H1 (cell line): ENCODE measurements around the gene NDUFB11. TPM values are rescaled to one million over a fixed set of nuclear protein-coding genes. Genes with fewer than 3 reads are reported as not detected.

ENCODE experiments used
- CTCF ChIA-PET: fragments of 300-600 bp; sonication (Branson Sonifier 250); formaldehyde crosslinking; loops from one replicate; lab custom pipeline; 2021; ENCODE audit not compliant: partially characterized antibody; lab: Charles Lee
- POLR2A ChIA-PET: fragments of 300-600 bp; sonication (Branson Sonifier 250); formaldehyde crosslinking; loops from one replicate; lab custom pipeline; 2021; ENCODE audit warnings: inconsistent platforms; ENCODE audit not compliant: partially characterized antibody; lab: Charles Lee
- DNase-seq, 2 experiments: peaks; one replicate each; pipeline versions ENCODE4 v3.0.0 to v3.0.0-alpha.2; 2010 to 2022; ENCODE audit warnings: low spot score in 2 of 2, low read depth in 1 of 2, mixed read lengths in 1 of 2
- FAIRE-seq: peaks from 2 replicates; lab custom pipeline; 2011; peaks lifted over from hg19 to GRCh38; lab: Jason Lieb, UNC
- H2AFZ ChIP-seq: 2 replicates; pipeline ENCODE4 v1.8.1; 2012; ENCODE audit warnings: low read length, inconsistent platforms
- H2AK5ac ChIP-seq: 2 replicates; pipeline ENCODE4 v1.6.1; 2013; ENCODE audit warnings: low read depth, low read length
- H2BK120ac ChIP-seq: replicated peaks from 2 replicates; pipeline ENCODE3; 2013; ENCODE audit warnings: low read depth, low read length, inconsistent platforms
- H2BK12ac ChIP-seq: 2 replicates; pipeline ENCODE4 v1.6.1; 2013; ENCODE audit warnings: low read depth, low read length
- H2BK15ac ChIP-seq: 2 replicates; pipeline ENCODE4 v1.6.1; 2013; ENCODE audit warnings: low read length
- H2BK20ac ChIP-seq: 2 replicates; pipeline ENCODE4 v1.6.1; 2013; ENCODE audit warnings: low read length
- H2BK5ac ChIP-seq: 2 replicates; pipeline ENCODE4 v1.6.1; 2013; ENCODE audit warnings: low read depth, low read length
- H3K14ac ChIP-seq: 2 replicates; pipeline ENCODE4 v1.6.1; 2013; ENCODE audit warnings: inconsistent platforms; ENCODE audit not compliant: insufficient read length
- H3K18ac ChIP-seq: 2 replicates; pipeline ENCODE4 v1.6.1; 2013; ENCODE audit warnings: low read length; ENCODE audit errors: extremely low read depth
- H3K23ac ChIP-seq: 2 replicates; pipeline ENCODE4 v1.6.1; 2013; ENCODE audit warnings: inconsistent platforms; ENCODE audit not compliant: insufficient read length
- H3K23me2 ChIP-seq: 2 replicates; pipeline ENCODE4 v1.6.1; 2013; ENCODE audit warnings: low read depth, low read length
- H3K27ac ChIP-seq: 2 replicates; pipeline ENCODE4 v1.6.1; 2011; ENCODE audit warnings: low read depth, low read length, inconsistent platforms
- H3K27me3 ChIP-seq, 4 experiments: replicated peaks in 1 of 4; 1 replicate in 1 of 4; 2 replicates in 3 of 4; pipeline versions ENCODE4 v1.6.1 to v1.8.1; 2011 to 2013; ENCODE audit warnings: low read length in 3 of 4, mild to moderate bottlenecking in 3 of 4, inconsistent platforms in 2 of 4, mixed read lengths in 2 of 4, moderate library complexity in 1 of 4; ENCODE audit not compliant: control insufficient read depth in 3 of 4, insufficient read depth in 3 of 4; ENCODE audit errors: extremely low read depth in 1 of 4
- H3K36me3 ChIP-seq, 4 experiments: 2 replicates each; pipeline versions ENCODE4 v1.6.1 to v1.8.1; 2011 to 2013; ENCODE audit warnings: mild to moderate bottlenecking in 4 of 4, low read length in 3 of 4, moderate library complexity in 2 of 4, control low read depth in 1 of 4, inconsistent platforms in 1 of 4; ENCODE audit not compliant: insufficient read depth in 4 of 4, control insufficient read depth in 2 of 4
- H3K4ac ChIP-seq: replicated peaks from 2 replicates; pipeline ENCODE3; 2013; ENCODE audit warnings: low read length, low read depth, mixed read lengths, inconsistent platforms; ENCODE audit not compliant: insufficient read length
- H3K4me1 ChIP-seq, 4 experiments: replicated peaks in 1 of 4; 1 replicate in 1 of 4; 2 replicates in 3 of 4; pipeline versions ENCODE4 v1.6.1 to v1.8.1; 2011 to 2013; ENCODE audit warnings: low read length in 3 of 4, inconsistent platforms in 2 of 4, mixed read lengths in 1 of 4; ENCODE audit not compliant: insufficient read depth in 4 of 4, control insufficient read depth in 3 of 4
- H3K4me2 ChIP-seq, 2 experiments: 2 replicates each; pipeline versions ENCODE4 v1.6.1 to v1.8.1; 2011 to 2013; ENCODE audit warnings: low read depth in 2 of 2, low read length in 2 of 2, control low read depth in 1 of 2, inconsistent platforms in 1 of 2, mild to moderate bottlenecking in 1 of 2; ENCODE audit not compliant: insufficient read depth in 1 of 2
- H3K4me3 ChIP-seq, 4 experiments: fragments of 200-600, 300-600 bp in 1 of 4; sonication (generic), shearing (Covaris generic), sonication (Bioruptor Twin) in 1 of 4; 2 replicates each; pipeline versions ENCODE4 v1.5.1 to v1.8.1; 2011 to 2016; ENCODE audit warnings: low read length in 4 of 4, low read depth in 3 of 4, control low read depth in 2 of 4, inconsistent platforms in 2 of 4, mild to moderate bottlenecking in 2 of 4, mixed read lengths in 1 of 4, moderate library complexity in 1 of 4; ENCODE audit not compliant: insufficient read depth in 2 of 4; ENCODE audit errors: extremely low read depth in 1 of 4
- H3K56ac ChIP-seq: replicated peaks from 2 replicates; pipeline ENCODE3; 2013; ENCODE audit warnings: low read depth, mild to moderate bottlenecking, mixed read lengths, low read length, inconsistent platforms; ENCODE audit not compliant: insufficient read length
- H3K79me1 ChIP-seq: 2 replicates; pipeline ENCODE4 v1.6.1; 2013; ENCODE audit warnings: low read depth, low read length, control low read depth
- H3K79me2 ChIP-seq, 2 experiments: 2 replicates each; pipeline versions ENCODE4 v1.6.1 to v1.8.1; 2012 to 2013; ENCODE audit warnings: low read length in 2 of 2, mild to moderate bottlenecking in 2 of 2, inconsistent platforms in 1 of 2; ENCODE audit not compliant: insufficient read depth in 2 of 2, control insufficient read depth in 1 of 2
- H3K9ac ChIP-seq, 4 experiments: replicated peaks in 1 of 4; 1 replicate in 1 of 4; 2 replicates in 3 of 4; pipeline versions ENCODE4 v1.6.1 to v1.8.1; 2011 to 2013; ENCODE audit warnings: low read depth in 3 of 4, low read length in 3 of 4, control low read depth in 2 of 4, mild to moderate bottlenecking in 2 of 4, moderate library complexity in 2 of 4, inconsistent platforms in 1 of 4; ENCODE audit errors: extremely low read depth in 1 of 4
- H3K9me3 ChIP-seq, 2 experiments: 2 replicates each; pipeline versions ENCODE4 v1.6.1 to v1.8.1; 2012 to 2013; ENCODE audit warnings: mild to moderate bottlenecking in 2 of 2, moderate library complexity in 2 of 2, control low read depth in 1 of 2, inconsistent platforms in 1 of 2, low read depth in 1 of 2, low read length in 1 of 2, mixed read lengths in 1 of 2; ENCODE audit not compliant: insufficient read depth in 2 of 2
- H4K20me1 ChIP-seq, 2 experiments: replicated peaks in 1 of 2; 2 replicates each; pipeline versions ENCODE3 to v1.8.1; 2011 to 2013; ENCODE audit warnings: inconsistent platforms in 2 of 2, low read length in 2 of 2, mild to moderate bottlenecking in 1 of 2; ENCODE audit not compliant: insufficient read depth in 2 of 2, control insufficient read depth in 1 of 2
- H4K5ac ChIP-seq: 2 replicates; pipeline ENCODE4 v1.6.1; 2013; ENCODE audit warnings: low read length, low read depth, mixed read lengths, inconsistent platforms; ENCODE audit not compliant: insufficient read length
- H4K8ac ChIP-seq: 2 replicates; pipeline ENCODE4 v1.8.0; 2013; ENCODE audit warnings: mild to moderate bottlenecking, moderate library complexity, low read length, inconsistent platforms; ENCODE audit not compliant: insufficient read depth; ENCODE audit errors: extremely low read depth
- H4K91ac ChIP-seq: replicated peaks from 2 replicates; pipeline ENCODE3; 2013; ENCODE audit warnings: low read length, mixed read lengths, inconsistent platforms; ENCODE audit not compliant: insufficient read length
- CBX8 ChIP-seq: fragments of 300-800, 300-1000 bp; sonication (generic); IDR thresholded peaks from 2 replicates; pipeline ENCODE4 v1.7.1; 2016; ENCODE audit warnings: low read depth, low read length, borderline replicate concordance
- CTBP2 ChIP-seq: IDR thresholded peaks from 2 replicates; pipeline ENCODE4 v1.7.0; 2011; ENCODE audit warnings: borderline replicate concordance, mild to moderate bottlenecking, moderate library complexity, mixed read lengths, low read length; ENCODE audit not compliant: insufficient read depth, insufficient read length
- EGR1 ChIP-seq: IDR thresholded peaks from 2 replicates; pipeline ENCODE4 v1.6.1; 2011; ENCODE audit warnings: low read depth, low read length, borderline replicate concordance
- GTF2F1 ChIP-seq: IDR thresholded peaks from 2 replicates; pipeline ENCODE4 v1.6.1; 2012; ENCODE audit warnings: low read depth, low read length, improper control_type of control experiment, borderline replicate concordance
- NANOG ChIP-seq: IDR thresholded peaks from 2 replicates; pipeline ENCODE4 v1.6.1; 2011; ENCODE audit warnings: low read length, low read depth, mild to moderate bottlenecking, inconsistent platforms; ENCODE audit not compliant: insufficient read depth, poor library complexity, severe bottlenecking
- POLR2A ChIP-seq, 2 experiments: IDR thresholded peaks; 1 replicate in 1 of 2; 2 replicates in 1 of 2; pipeline ENCODE4 v1.6.1; 2011; ENCODE audit warnings: low read depth in 2 of 2, low read length in 2 of 2, mild to moderate bottlenecking in 2 of 2; ENCODE audit errors: control extremely low read depth in 1 of 2
- RAD21 ChIP-seq, 2 experiments: IDR thresholded peaks in 1 of 2; conservative IDR thresholded peaks in 1 of 2; 2 replicates each; pipeline ENCODE4 v1.6.1; 2011; ENCODE audit warnings: low read depth in 2 of 2, low read length in 2 of 2, improper control_type of control experiment in 1 of 2, inconsistent platforms in 1 of 2, mild to moderate bottlenecking in 1 of 2, moderate library complexity in 1 of 2
- RBBP5 ChIP-seq: IDR thresholded peaks from 2 replicates; pipeline ENCODE4 v1.7.1; 2012; ENCODE audit warnings: low read depth, mild to moderate bottlenecking, inconsistent platforms, low read length, moderate library complexity, borderline replicate concordance
- RFX5 ChIP-seq: IDR thresholded peaks from 2 replicates; pipeline ENCODE4 v1.6.1; 2011; ENCODE audit warnings: low read depth, low read length, improper control_type of control experiment, borderline replicate concordance
- RXRA ChIP-seq: IDR thresholded peaks from 2 replicates; pipeline ENCODE4 v1.6.1; 2011; ENCODE audit warnings: low read depth, mild to moderate bottlenecking, low read length, moderate library complexity; ENCODE audit not compliant: insufficient read depth
- SIX5 ChIP-seq: IDR thresholded peaks from 2 replicates; pipeline ENCODE4 v1.6.1; 2011; ENCODE audit warnings: mild to moderate bottlenecking, low read depth, low read length
- SRF ChIP-seq: IDR thresholded peaks from 2 replicates; pipeline ENCODE4 v1.6.1; 2011; ENCODE audit warnings: mild to moderate bottlenecking, low read depth, low read length, moderate library complexity
- WGBS, 2 experiments: shearing (Covaris generic) in 1 of 2; methylation state at CpG; one replicate each; pipeline versions ENCODE4 v1.1.6 to v1.1.7; 2013 to 2015; ENCODE audit warnings: low lambda C conversion rate in 2 of 2, mixed read lengths in 2 of 2, inconsistent platforms in 1 of 2, low coverage in 1 of 2, missing lambda C conversion rate in 1 of 2; ENCODE audit not compliant: insufficient replicate concordance in 2 of 2, insufficient coverage in 1 of 2, insufficient read length in 1 of 2; ENCODE audit errors: extremely low coverage in 1 of 2, missing lambda C conversion rate in 1 of 2; 5-methylcytosine and 5-hydroxymethylcytosine counted together
- polyA plus RNA-seq, 7 experiments: library from polyadenylated mRNA; depleted of rRNA in 3 of 7; stranded (reverse) in 5 of 7; unstranded in 2 of 7; fragments of >200 nt in 5 of 7; fragments of 200-250 nt in 2 of 7; gene quantifications; 1 replicate in 5 of 7; 2 replicates in 1 of 7; 4 replicates in 1 of 7; pipeline versions ENCODE4 v1.2.1 to v1.2.3, GENCODE V29; 2011 to 2013; ENCODE audit warnings: missing spikeins in 2 of 7, mixed read lengths in 2 of 7
- total RNA-seq: library from RNA; stranded (reverse); fragmentation: NEBNext Ultra II Directional; extraction: Animal tissue kit (Norgen Biotek cat#: 25700); gene quantifications from 2 replicates; pipeline ENCODE4 v1.2.1, GENCODE V29; 2021
- TF ChIP-seq, protein P1 (sequence below): IDR thresholded peaks from 2 replicates; pipeline ENCODE4 v1.6.1; 2012; ENCODE audit warnings: inconsistent platforms

Gene NDUFB11
- total and polyA plus RNA-seq, 2 of the 8 experiments (the other 6 are each of a cell fraction or from before 2014, with no cell fraction given), result 120 to 131 TPM

DNA sequence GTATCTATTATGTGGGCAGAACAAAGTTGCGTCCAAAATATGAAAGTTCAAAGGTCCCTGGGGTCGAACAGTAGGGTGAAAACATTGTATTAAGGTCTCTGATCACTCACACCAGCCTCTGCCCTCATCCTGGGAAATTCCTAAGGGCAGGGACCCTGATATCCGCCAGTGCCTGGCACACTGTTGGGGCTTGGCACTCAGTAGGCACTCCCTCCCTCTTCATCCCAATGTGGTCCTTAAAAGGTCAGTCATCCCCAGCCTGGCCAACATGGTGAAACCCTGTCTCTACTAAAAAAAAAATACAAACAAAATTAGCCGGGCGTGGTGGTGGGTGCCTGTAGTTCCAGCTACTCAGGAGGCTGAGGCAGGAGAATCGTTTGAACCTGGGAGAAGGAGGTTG is 6.3 kb downstream of the NDUFB11 start:
- Histone ChIP-seq H2BK120ac (no peak overlapping the region), H3K4me1 (no peaks in the 10 kb centered on the region), H3K9ac (no peak overlapping the region), H3K4ac (no peak overlapping the region), H4K5ac (no peak overlapping the region), H2BK15ac (no peak overlapping the region), H3K79me1 (peaks cover 2% of the 10 kb centered on the region; the same call in 1 of the 2 replicates), H3K79me2 (peaks cover 0 to 8% of the 10 kb centered on the region in 2 experiments; a peak in 1 of 4 replicates), H3K23me2 (no peaks in the 10 kb centered on the region), H3K27me3 (no peaks in the 10 kb centered on the region), H2BK5ac (no peak overlapping the region), H3K36me3 (peaks cover 0 to 10% (median 4%) of the 10 kb centered on the region in 4 experiments; a peak in 3 of 8 replicates), H3K9me3 (no peaks in the 10 kb centered on the region), H3K18ac (no peak overlapping the region), H3K56ac (no peak overlapping the region), H4K91ac (no peak overlapping the region), H2AFZ (no peak overlapping the region), H3K23ac (no peak overlapping the region), H2BK12ac (no peak overlapping the region), H4K20me1 (no peaks in the 10 kb centered on the region), H4K8ac (no peak overlapping the region), H2AK5ac (no peak overlapping the region), H2BK20ac (no peak overlapping the region), H3K4me2 (no peak overlapping the region), H3K27ac (no peak overlapping the region), H3K4me3 (no peak overlapping the region), H3K14ac (no peak overlapping the region)
- CTCF ChIA-PET, result no interaction called here
- POLR2A ChIA-PET, result no interaction called here
- 89% methylated on average over 5 of the region's 6 CpGs; no CpG with 5 or more reads in 1 of the 2 experiments for WGBS, 2 experiments
- TF ChIP-seq, protein P1, sequence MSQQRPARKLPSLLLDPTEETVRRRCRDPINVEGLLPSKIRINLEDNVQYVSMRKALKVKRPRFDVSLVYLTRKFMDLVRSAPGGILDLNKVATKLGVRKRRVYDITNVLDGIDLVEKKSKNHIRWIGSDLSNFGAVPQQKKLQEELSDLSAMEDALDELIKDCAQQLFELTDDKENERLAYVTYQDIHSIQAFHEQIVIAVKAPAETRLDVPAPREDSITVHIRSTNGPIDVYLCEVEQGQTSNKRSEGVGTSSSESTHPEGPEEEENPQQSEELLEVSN, result no peak
- TF ChIP-seq POLR2A (IDR thresholded peaks at IDR 0.05; ENCODE audit: control extremely low read depth in 1 of 2, low read depth in 2 of 2, low read length in 2 of 2), result no peak
- no peak for TF ChIP-seq RAD21 (IDR thresholded peaks at IDR 0.05 in 1 of 2, conservative IDR thresholded peaks at IDR 0.05 in 1 of 2; ENCODE audit: low read depth in 2 of 2, low read length in 2 of 2)
- TF ChIP-seq NANOG, result no peak
- TF ChIP-seq RFX5, result no peak
- no peak for TF ChIP-seq GTF2F1
- no peak for TF ChIP-seq CTBP2
- TF ChIP-seq SRF, result no peak
- no peak for TF ChIP-seq RXRA
- no peak for TF ChIP-seq EGR1
- no peak for TF ChIP-seq CBX8
- no peak for TF ChIP-seq RBBP5
- TF ChIP-seq SIX5, result no peak
- FAIRE-seq, result no peak
- DNase-seq, result no peak
